OCI-LY7 (cell line): Measurements from ENCODE around the gene ZNF501. TPM values are rescaled to one million over a fixed set of nuclear protein-coding genes. Genes with fewer than 3 reads are reported as not detected.
A peak's percentile ranks its signal among the peaks of the same experiment; 100 is the strongest.

Experiments used
- BruUV-seq: library from RNA; stranded (reverse); fragments of 400-500 nt; replicated peaks from 2 replicates; lab custom pipeline; 2021; lab: Mats Ljungman, UMichigan
- CTCF ChIA-PET: fragments of 300-600 bp; sonication (Branson Sonifier 250); formaldehyde crosslinking; loops from one replicate; lab custom pipeline; 2022; ENCODE audit warnings: antibody characterized with exemption; ENCODE audit not compliant: unreplicated experiment; lab: Charles Lee
- POLR2A ChIA-PET: fragments of 300-600 bp; sonication (Branson Sonifier 250); formaldehyde crosslinking; loops from one replicate; lab custom pipeline; 2022; ENCODE audit warnings: antibody characterized with exemption; lab: Charles Lee
- DNase-seq: peaks from one replicate; pipeline ENCODE4 v3.0.0-alpha.2; 2015; ENCODE audit warnings: low spot score
- H2AFZ ChIP-seq: fragments of 200-600 bp; sonication (generic), shearing (Covaris generic); 2 replicates; pipeline ENCODE4 v1.6.1; 2014; ENCODE audit warnings: mild to moderate bottlenecking, antibody characterized with exemption, low read length, moderate library complexity
- H3K27ac ChIP-seq: fragments of 200-600 bp; sonication (generic); 2 replicates; pipeline ENCODE4 v1.5.1; 2014; ENCODE audit warnings: mixed run types, low read depth, mild to moderate bottlenecking, moderate library complexity, low read length, inconsistent platforms; ENCODE audit not compliant: poor library complexity, severe bottlenecking
- H3K36me3 ChIP-seq: fragments of 200-600 bp; sonication (generic); 2 replicates; pipeline ENCODE4 v1.6.1; 2014; ENCODE audit warnings: mild to moderate bottlenecking, antibody characterized with exemption, low read length, moderate library complexity, mixed read lengths; ENCODE audit not compliant: insufficient read depth
- H3K4me1 ChIP-seq: fragments of 200-600 bp; sonication (generic); 2 replicates; pipeline ENCODE4 v1.5.1; 2014; ENCODE audit warnings: mild to moderate bottlenecking, low read length; ENCODE audit not compliant: insufficient read depth, poor library complexity, severe bottlenecking
- H3K4me2 ChIP-seq: fragments of 200-600 bp; sonication (generic); 2 replicates; pipeline ENCODE4 v1.6.1; 2014; ENCODE audit warnings: mild to moderate bottlenecking, low read length
- H3K4me3 ChIP-seq: fragments of 200-600 bp; sonication (generic); 2 replicates; pipeline ENCODE4 v1.5.1; 2014; ENCODE audit warnings: mild to moderate bottlenecking, low read depth, low read length; ENCODE audit not compliant: poor library complexity, severe bottlenecking
- H3K79me2 ChIP-seq: fragments of 200-600 bp; sonication (generic); 2 replicates; pipeline ENCODE4 v1.6.1; 2016; ENCODE audit warnings: low read depth, mild to moderate bottlenecking, low read length, moderate library complexity, mixed read lengths; ENCODE audit not compliant: insufficient read depth
- H3K9me2 ChIP-seq: fragments of 200-600 bp; sonication (generic); 2 replicates; pipeline ENCODE4 v1.6.1; 2016; ENCODE audit warnings: mild to moderate bottlenecking, low read length, mixed read lengths; ENCODE audit not compliant: insufficient read depth
- H3K9me3 ChIP-seq: fragments of 200-600 bp; sonication (generic); 2 replicates; pipeline ENCODE4 v1.6.1; 2014; ENCODE audit warnings: mild to moderate bottlenecking, mixed run types, low read length, mixed read lengths
- H4K20me1 ChIP-seq: fragments of 200-600 bp; sonication (generic); 2 replicates; pipeline ENCODE4 v1.6.1; 2014; ENCODE audit warnings: mild to moderate bottlenecking, antibody characterized with exemption, low read length, moderate library complexity, mixed read lengths; ENCODE audit not compliant: insufficient read depth
- CTCF ChIP-seq: fragments of 200-600 bp; sonication (generic); conservative IDR thresholded peaks from 2 replicates; pipeline ENCODE4 v1.5.1; 2014; ENCODE audit warnings: mild to moderate bottlenecking, antibody characterized with exemption, low read length, moderate library complexity, mixed read lengths
- EZH2phosphoT487 ChIP-seq: fragments of 200-600 bp; sonication (generic); IDR thresholded peaks from 2 replicates; pipeline ENCODE4 v1.6.1; 2018; ENCODE audit warnings: low read depth, borderline replicate concordance, mild to moderate bottlenecking, mixed run types, antibody characterized with exemption, low read length, moderate library complexity, mixed read lengths
- intact Hi-C: fragments of 100-400 bp; cut with micrococcal nuclease; formaldehyde crosslinking; loops from one replicate; pipeline ENCODE4 v1.10.0; 2022; ENCODE audit not compliant: unreplicated experiment
- total RNA-seq, 2 experiments: library from RNA; depleted of rRNA in 1 of 2; stranded (reverse); fragments of >200 nt in 1 of 2; shearing (Covaris generic) in 1 of 2; gene quantifications; 2 replicates each; pipeline ENCODE4 v1.2.3, GENCODE V29; 2014 to 2022

ZNF501 gene
- total RNA-seq, 2 experiments from 2014 or later = 0.88 to 2.1 TPM

DNA sequence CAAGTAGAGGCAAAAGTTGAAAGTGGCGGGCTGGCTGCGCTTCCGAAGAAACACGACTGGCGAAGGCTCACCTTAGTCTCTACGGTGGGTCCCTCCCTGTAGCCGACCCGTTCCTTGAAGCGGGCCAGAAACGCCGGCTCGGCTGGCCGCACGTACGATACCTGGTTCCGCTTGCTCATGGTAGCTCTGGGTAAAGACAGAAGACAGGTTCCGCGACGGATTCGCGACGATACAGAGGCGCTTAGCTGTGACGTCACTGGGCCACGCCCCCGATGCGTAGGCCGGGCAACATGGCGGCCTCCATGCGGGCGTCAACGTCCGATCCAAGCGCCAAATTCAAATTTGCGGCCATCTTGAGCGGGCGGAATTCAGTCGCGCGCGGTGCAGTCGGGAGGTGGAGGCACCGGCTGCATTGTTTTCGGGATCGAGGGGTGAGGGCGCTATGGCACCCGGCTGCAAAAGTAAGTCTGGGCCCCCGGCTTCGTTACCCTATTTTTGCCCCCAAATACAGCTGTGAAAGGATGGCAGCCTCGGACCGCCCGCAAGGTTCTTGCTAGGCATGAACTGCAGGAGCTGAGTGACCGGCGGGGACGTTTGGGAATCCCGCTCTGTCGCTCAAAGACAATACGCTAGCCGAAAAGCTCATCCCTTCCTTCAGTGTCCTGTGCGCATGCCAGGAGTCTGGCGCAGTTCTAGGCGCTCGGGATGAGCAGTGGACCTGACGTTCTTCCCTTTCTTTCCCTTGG lies 32.2 kb downstream of the ZNF501 start, which contains the start of the genes KIAA1143 and KIF15:
KIAA1143 (minus strand) TSS at position 196 of the 746 bp plus-strand sequence; CDS start at position 179, 17 bp downstream.
KIF15 (plus strand) TSS at position 371 of the 746 bp plus-strand sequence; CDS start at position 443, 72 bp downstream.
- Histone ChIP-seq H3K9me2 (no peaks in the 10 kb centered on the region), H3K79me2 (peaks cover 91% of the 10 kb centered on the region), H3K4me1 (peaks cover 12% of the 10 kb centered on the region), H4K20me1 (no peaks in the 10 kb centered on the region), H3K4me3 (peak within 1 kb of the TSS; percentile 84), H2AFZ (peak within 1 kb of the TSS; percentile 60), H3K9me3 (peaks cover 46% of the 10 kb centered on the region), H3K36me3 (peaks cover 69% of the 10 kb centered on the region), H3K4me2 (peak within 1 kb of the TSS; percentile 81), H3K27ac (peak within 1 kb of the TSS; percentile 62)
- intact Hi-C loops = loop anchor here (1.0 to 10.0 kb wide), 6 partner anchors 32 to 1333 kb away; partner anchors contain the start of genes TCAIM, TMEM42, ZNF197 and ZNF501
- POLR2A ChIA-PET = interaction anchor here (0.6 to 1.5 kb wide), 6 partner anchors 11 to 423 kb away, joined by 3 to 10 read pairs (median 4); partner anchors contain the start of gene TCAIM
- TF ChIP-seq EZH2phosphoT487 (no peak), CTCF (peak; percentile 66)
- CTCF ChIA-PET = interaction anchor here (0.5 kb wide), 1 partner anchor 284 kb away, joined by 3 read pairs; the partner anchor contains the start of gene ZNF445
- peak; percentile 97 for DNase-seq
- BruUV-seq = no TSS peak

DNA sequence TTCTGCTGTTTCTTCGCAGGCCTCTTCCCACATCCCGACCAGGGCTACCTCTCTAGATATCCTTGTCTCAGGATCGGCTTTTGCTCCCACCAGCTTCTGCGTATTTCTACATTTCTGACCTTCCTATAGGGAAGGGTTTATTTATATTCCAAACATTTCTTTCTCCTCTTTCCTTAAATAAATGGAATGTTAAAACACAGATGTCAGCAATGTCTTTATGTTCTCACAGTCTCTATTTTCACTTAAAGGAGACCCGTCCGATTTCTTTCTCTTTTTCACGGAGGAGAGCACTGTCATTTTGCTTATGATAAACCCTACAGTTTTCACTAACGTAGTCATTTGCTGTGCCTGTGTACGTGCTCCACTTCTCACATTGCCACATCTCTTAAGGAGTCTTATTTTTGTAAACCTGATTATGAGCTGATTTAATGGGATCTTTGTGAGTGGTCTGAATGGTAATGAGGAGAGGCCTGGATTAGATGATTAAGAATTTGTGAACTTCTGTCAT lies 32.8 kb downstream of the ZNF501 start:
- Histone ChIP-seq H3K9me2 (no peaks in the 10 kb centered on the region), H3K9me3 (peaks cover 43% of the 10 kb centered on the region), H3K79me2 (peaks cover 89% of the 10 kb centered on the region), H3K4me2 (peak overlapping the region; percentile 81), H3K4me3 (peak overlapping the region; percentile 84), H2AFZ (peak overlapping the region; percentile 60), H3K36me3 (peaks cover 68% of the 10 kb centered on the region), H3K27ac (peak overlapping the region; percentile 62), H3K4me1 (peaks cover 12% of the 10 kb centered on the region), H4K20me1 (no peaks in the 10 kb centered on the region)
- TSS peak; percentile 83 for BruUV-seq
- TF ChIP-seq EZH2phosphoT487 = no peak
- no peak for TF ChIP-seq CTCF
- DNase-seq = peak; percentile 18
- ChIA-PET POLR2A (interaction anchor here (0.6 to 1.5 kb wide), 8 partner anchors 10 to 424 kb away, joined by 3 to 10 read pairs (median 4); partner anchors contain the start of gene TCAIM), CTCF (no interaction called here)
- intact Hi-C loops = loop anchor here (2.0 to 10.0 kb wide), 3 partner anchors 135 to 1333 kb away; partner anchors contain the start of gene ZNF197
